ENCODE results near the gene TBC1D22A.
"Not testable (repeated sequence)": the region's sequence is repeated elsewhere in the genome, so short reads cannot be mapped to it uniquely, and the experiment has no call there.

TBC1D22A gene

GRCh38 chr22:46774980-46775849, 12.8 kb downstream of the TBC1D22A start:
- no peak for DNase-seq

- no peak for DNase-seq
These were observed 13.7 kb downstream of the TBC1D22A start for GRCh38 chr22:46775850-46776826.

GRCh38 chr22:46776876-46777608, 14.6 kb downstream of the TBC1D22A start:
- DNase-seq = no peak

- no peak for DNase-seq
These were observed 15.1 kb downstream of the TBC1D22A start for GRCh38 chr22:46777609-46777970.

GRCh38 chr22:46779023-46779422, 16.6 kb downstream of the TBC1D22A start:
- no peak for DNase-seq

- no peak for DNase-seq
These were observed 17.2 kb downstream of the TBC1D22A start for GRCh38 chr22:46779651-46780050.

GRCh38 chr22:46780453-46780852, 18.0 kb downstream of the TBC1D22A start:
- DNase-seq = no peak

GRCh38 chr22:46781291-46781690, 18.8 kb downstream of the TBC1D22A start:
- DNase-seq = no peak

- not testable (repeated sequence) for DNase-seq
These were observed 19.8 kb downstream of the TBC1D22A start for GRCh38 chr22:46782200-46782599.

- no peak for DNase-seq
These were observed 21.3 kb downstream of the TBC1D22A start for GRCh38 chr22:46783721-46784120.

GRCh38 chr22:46788441-46789172, 26.2 kb downstream of the TBC1D22A start:
- no peak for DNase-seq

GRCh38 chr22:46789992-46790391, 27.5 kb downstream of the TBC1D22A start:
- no peak for DNase-seq

GRCh38 chr22:46791201-46791731, 28.8 kb downstream of the TBC1D22A start:
- no peak for DNase-seq

GRCh38 chr22:46792061-46792796, 29.8 kb downstream of the TBC1D22A start:
- no peak for DNase-seq

- no peak for DNase-seq
These were observed 30.4 kb downstream of the TBC1D22A start for GRCh38 chr22:46792841-46793261.

GRCh38 chr22:46793497-46793896, 31.0 kb downstream of the TBC1D22A start:
- DNase-seq = no peak

GRCh38 chr22:46794067-46794466, 31.6 kb downstream of the TBC1D22A start:
- no peak for DNase-seq

GRCh38 chr22:46794491-46794890, 32.0 kb downstream of the TBC1D22A start:
- DNase-seq = no peak

- DNase-seq = no peak
These were observed 32.7 kb downstream of the TBC1D22A start for GRCh38 chr22:46795140-46795539.

GRCh38 chr22:46795845-46796565, 33.6 kb downstream of the TBC1D22A start:
- DNase-seq = no peak

Data from NCI-H446 (cell line).